Stomach (tissue), 9 donors: ENCODE data around the gene SMTNL1. TPM values are rescaled to one million over a fixed set of nuclear protein-coding genes. Genes with fewer than 3 reads are reported as not detected.
A peak's percentile ranks its signal among the peaks of the same experiment; 100 is the strongest.
"Not testable (repeated sequence)": the region's sequence is repeated elsewhere in the genome, so short reads cannot be mapped to it uniquely, and the experiment has no call there.

Experiments
- DNase-seq, 2 donors: peaks; one replicate each; pipeline versions ENCODE4 v3.0.0 to v3.0.0-alpha.2; 2013 to 2019
- H3K27ac ChIP-seq, 5 donors: fragments of 200-600 bp in 4 of 5; sonication (generic) in 4 of 5; one replicate each; pipeline ENCODE4 v1.5.1; 2013 to 2019; ENCODE audit warnings: mild to moderate bottlenecking in 1 of 5, moderate library complexity in 1 of 5
- H3K27me3 ChIP-seq, 3 donors: fragments of 200-600 bp; sonication (generic); one replicate each; pipeline ENCODE4 v1.5.1; 2017 to 2019; ENCODE audit warnings: mixed run types in 1 of 3
- H3K36me3 ChIP-seq, 4 donors: fragments of 200-600 bp; sonication (generic); 1 replicate in 3 of 4; 2 replicates in 1 of 4; pipeline ENCODE4 v1.5.1; 2016 to 2019
- H3K4me1 ChIP-seq, 4 donors: fragments of 200-600 bp; sonication (generic); one replicate each; pipeline ENCODE4 v1.5.1; 2016 to 2019
- H3K4me3 ChIP-seq, 4 donors: fragments of 200-600 bp; sonication (generic) in 3 of 4; one replicate each; pipeline ENCODE4 v1.5.1; 2016 to 2019; ENCODE audit warnings: mild to moderate bottlenecking in 1 of 4
- H3K9me3 ChIP-seq, 4 donors: fragments of 200-600 bp; sonication (generic); one replicate each; pipeline ENCODE4 v1.5.1; 2016 to 2019
- CTCF ChIP-seq, 7 experiments: fragments of 450-650 bp in 4 of 7; fragments of 200-600 bp in 3 of 7; sonication (generic) in 3 of 7; IDR thresholded peaks; one replicate each; pipeline ENCODE4 v1.5.1; 2016 to 2019; ENCODE audit warnings: antibody characterized with exemption in 7 of 7, control low read depth in 2 of 7, mild to moderate bottlenecking in 1 of 7
- EP300 ChIP-seq: sonication (generic); formaldehyde crosslinking; IDR thresholded peaks from one replicate; pipeline ENCODE4 v1.6.1; 2017; ENCODE audit warnings: antibody characterized with exemption
- POLR2A ChIP-seq, 4 donors: fragments of 450-650 bp; IDR thresholded peaks; one replicate each; pipeline ENCODE4 v1.6.1; 2016; ENCODE audit warnings: antibody characterized with exemption in 4 of 4, control low read depth in 2 of 4, mild to moderate bottlenecking in 1 of 4, moderate library complexity in 1 of 4
- POLR2AphosphoS5 ChIP-seq, 3 donors: sonication (generic); formaldehyde crosslinking; IDR thresholded peaks; one replicate each; pipeline ENCODE4 v1.6.1; 2016; ENCODE audit warnings: antibody characterized with exemption in 3 of 3
- WGBS, 5 donors: extraction: QIAGEN DNeasy Blood & Tissue Kit in 3 of 5; methylation state at CpG; one replicate each; pipeline versions ENCODE4 v1.1.5 to v1.1.7; 2013 to 2018; 5-methylcytosine and 5-hydroxymethylcytosine counted together
- intact Hi-C: fragments of 100-400 bp; cut with DNase I; formaldehyde crosslinking; loops from one replicate; pipeline ENCODE4 v1.15.1; 2023; ENCODE audit warnings: low total_unique reads
- polyA plus RNA-seq, 3 donors: library from polyadenylated mRNA; stranded (reverse); fragments of 200-250 nt; gene quantifications; one replicate each; pipeline ENCODE4 v1.2.3, GENCODE V29; 2013
- total RNA-seq, 5 donors: library from RNA; depleted of rRNA; stranded (reverse); fragments of >200 nt; gene quantifications; one replicate each; pipeline versions ENCODE4 v1.1.0 to v1.2.3, GENCODE V29; 2014 to 2016
- donor health status: healthy with polysubstance abuse.
- donor health status: Bipolar disorder and iron deficiency.
- donor health status: healthy.

Gene SMTNL1
- total and polyA plus RNA-seq, 8 donors = not detected

- intact Hi-C loops = no loop called here
- Histone ChIP-seq H3K9me3 (no peaks in the 10 kb centered on the region), H3K27ac (peak within 1 kb of the TSS; percentile 76 to 82 (median 79)), H3K27me3 (no peaks in the 10 kb centered on the region), H3K4me1 (peaks cover 8 to 28% (median 18%) of the 10 kb centered on the region in 4 donors), H3K36me3 (peaks cover 0 to 18% (median 16%) of the 10 kb centered on the region in 4 donors), H3K4me3 (peak within 1 kb of the TSS; percentile 58 to 76 (median 73))
- TF ChIP-seq POLR2AphosphoS5 (IDR thresholded peaks at IDR 0.05) (peak; percentile 74 to 96 (median 86)), EP300 (no peak), CTCF (IDR thresholded peaks at IDR 0.05) (peak in 1 of 7 experiments; percentile 4), POLR2A (IDR thresholded peaks at IDR 0.05) (peak in 1 of 4 donors; percentile 10)
- WGBS, 5 donors = 0% methylated on average over 48 to 49 of the region's 49 CpGs
- peak; percentile 98 for DNase-seq
Measured at GRCh38 chr11:57530596-57531507, 6.5 kb upstream of the SMTNL1 start, which contains the start of gene TIMM10. TSS of gene TIMM10 (minus strand) at chr11:57530754. CDS start at chr11:57530189, 565 bp downstream.

GRCh38 chr11:57534449-57534848 is 2.9 kb upstream of the SMTNL1 start:
- H3K4me3 ChIP-seq, H3K9me3 ChIP-seq, intact Hi-C loops, H3K27ac ChIP-seq, DNase-seq, H3K36me3 ChIP-seq, H3K27me3 ChIP-seq: not testable (repeated sequence)
- 90 to 96% (median 94%) methylated on average over 7 of the region's 7 CpGs for WGBS, 5 donors
- H3K4me1 ChIP-seq = peaks cover 7 to 17% (median 13%) of the 10 kb centered on the region in 4 donors

- intact Hi-C loops = no loop called here
- Histone ChIP-seq H3K27me3 (no peaks in the 10 kb centered on the region), H3K27ac (no peak overlapping the region), H3K4me3 (no peak overlapping the region), H3K36me3 (peaks cover 0 to 6% (median 0%) of the 10 kb centered on the region in 4 donors), H3K4me1 (no peaks in the 10 kb centered on the region), H3K9me3 (no peaks in the 10 kb centered on the region)
- 50 to 70% (median 60%) methylated on average over 1 of the region's 1 CpG for WGBS, 5 donors
- no peak for TF ChIP-seq POLR2A (IDR thresholded peaks at IDR 0.05)
- TF ChIP-seq POLR2AphosphoS5 (IDR thresholded peaks at IDR 0.05) = no peak
- TF ChIP-seq EP300 = no peak
- no peak for TF ChIP-seq CTCF (IDR thresholded peaks at IDR 0.05)
- DNase-seq = no peak
Measured at GRCh38 chr11:57539342-57539741, 1.9 kb downstream of the SMTNL1 start.

GRCh38 chr11:57541169-57541568 is 3.8 kb downstream of the SMTNL1 start:
- Histone ChIP-seq H3K9me3 (no peaks in the 10 kb centered on the region), H3K36me3 (peaks cover 0 to 6% (median 4%) of the 10 kb centered on the region in 4 donors), H3K27me3 (no peaks in the 10 kb centered on the region), H3K4me1 (no peaks in the 10 kb centered on the region), H3K27ac (no peak overlapping the region), H3K4me3 (no peak overlapping the region)
- intact Hi-C loops = no loop called here
- DNase-seq = no peak
- WGBS, 5 donors = 85 to 91% (median 89%) methylated on average over 5 of the region's 5 CpGs
- TF ChIP-seq POLR2AphosphoS5 (IDR thresholded peaks at IDR 0.05) = no peak
- no peak for TF ChIP-seq EP300
- no peak for TF ChIP-seq POLR2A (IDR thresholded peaks at IDR 0.05)
- TF ChIP-seq CTCF (IDR thresholded peaks at IDR 0.05) = no peak

- TF ChIP-seq EP300 (no peak), POLR2AphosphoS5 (IDR thresholded peaks at IDR 0.05) (no peak), CTCF (IDR thresholded peaks at IDR 0.05) (no peak), POLR2A (IDR thresholded peaks at IDR 0.05) (no peak)
- Histone ChIP-seq H3K4me1 (no peaks in the 10 kb centered on the region), H3K9me3 (no peaks in the 10 kb centered on the region), H3K27me3 (no peaks in the 10 kb centered on the region), H3K27ac (no peak overlapping the region), H3K4me3 (no peak overlapping the region), H3K36me3 (peaks cover 0 to 20% (median 16%) of the 10 kb centered on the region in 4 donors)
- 63 to 81% (median 65%) methylated on average over 4 of the region's 4 CpGs for WGBS, 5 donors
- intact Hi-C loops = no loop called here
- no peak for DNase-seq
Measured at GRCh38 chr11:57542582-57542981, 5.2 kb downstream of the SMTNL1 start.
